Loucy (cell line): ENCODE data around the gene CNOT3.

Experiments used
- H2AFZ ChIP-seq: fragments of 200-600 bp; sonication (generic); 2 replicates; pipeline ENCODE4 v1.6.0; 2016; ENCODE audit warnings: antibody characterized with exemption, mild to moderate bottlenecking, low read length, moderate library complexity
- H3F3A ChIP-seq: fragments of 200-600 bp; 2 replicates; pipeline ENCODE4 v1.6.0; 2016; ENCODE audit warnings: antibody characterized with exemption, low read depth, mild to moderate bottlenecking
- H3K27me3 ChIP-seq: fragments of 200-600 bp; sonication (generic); 2 replicates; pipeline ENCODE4 v1.6.1; 2014; ENCODE audit warnings: low read length, mild to moderate bottlenecking; ENCODE audit not compliant: insufficient read depth, poor library complexity, severe bottlenecking
- H3K36me3 ChIP-seq: fragments of 200-600 bp; sonication (generic); 2 replicates; pipeline ENCODE4 v1.6.1; 2016; ENCODE audit warnings: low read length; ENCODE audit not compliant: insufficient read depth
- H3K4me1 ChIP-seq: fragments of 200-600 bp; sonication (generic); 2 replicates; pipeline ENCODE4 v1.5.1; 2014; ENCODE audit warnings: low read length, mild to moderate bottlenecking; ENCODE audit not compliant: insufficient read depth, poor library complexity, severe bottlenecking
- H3K4me2 ChIP-seq: fragments of 200-600 bp; sonication (generic); 2 replicates; pipeline ENCODE4 v1.6.0; 2014; ENCODE audit warnings: antibody characterized with exemption, low read length, low read depth, mild to moderate bottlenecking; ENCODE audit not compliant: poor library complexity, severe bottlenecking
- H3K4me3 ChIP-seq: fragments of 200-600 bp; sonication (generic); 2 replicates; pipeline ENCODE4 v1.5.1; 2014; ENCODE audit warnings: low read length, mild to moderate bottlenecking, mixed read lengths; ENCODE audit not compliant: poor library complexity, severe bottlenecking
- H3K79me2 ChIP-seq: fragments of 200-600 bp; sonication (generic); 2 replicates; pipeline ENCODE4 v1.6.1; 2014; ENCODE audit warnings: low read length; ENCODE audit not compliant: insufficient read depth
- H3K9ac ChIP-seq: fragments of 200-600 bp; sonication (generic); 2 replicates; pipeline ENCODE4 v1.6.0; 2014; ENCODE audit warnings: mild to moderate bottlenecking, low read depth, low read length, moderate library complexity; ENCODE audit not compliant: poor library complexity, severe bottlenecking
- H3K9me2 ChIP-seq: fragments of 200-600 bp; sonication (generic); replicated peaks from 2 replicates; pipeline ENCODE4 v1.6.1; 2016; ENCODE audit warnings: low read depth, low read length, mixed read lengths
- H3K9me3 ChIP-seq: fragments of 200-600 bp; sonication (generic); 2 replicates; pipeline ENCODE4 v1.6.1; 2014; ENCODE audit warnings: mild to moderate bottlenecking, antibody characterized with exemption, low read length, low read depth; ENCODE audit not compliant: insufficient read depth
- H4K20me1 ChIP-seq: fragments of 200-600 bp; sonication (generic); 2 replicates; pipeline ENCODE4 v1.6.0; 2014; ENCODE audit warnings: antibody characterized with exemption, low read length, mild to moderate bottlenecking; ENCODE audit not compliant: insufficient read depth, poor library complexity, severe bottlenecking
- EZH2phosphoT487 ChIP-seq: fragments of 200-600 bp; IDR thresholded peaks from 2 replicates; pipeline ENCODE4 v1.6.1; 2018; ENCODE audit warnings: antibody characterized with exemption, mild to moderate bottlenecking, moderate library complexity, borderline replicate concordance
- TF ChIP-seq, protein P1 (sequence below): fragments of 200-600 bp; sonication (generic); conservative IDR thresholded peaks from 2 replicates; pipeline ENCODE4 v1.5.1; 2014; ENCODE audit warnings: mild to moderate bottlenecking, antibody characterized with exemption, low read length

The CNOT3 gene

GRCh38 chr19:54178581-54179261 is 41.2 kb downstream of the CNOT3 start:
- no peak overlapping the region for H3K9ac ChIP-seq
- TF ChIP-seq EZH2phosphoT487, result no peak
- TF ChIP-seq, protein P1, sequence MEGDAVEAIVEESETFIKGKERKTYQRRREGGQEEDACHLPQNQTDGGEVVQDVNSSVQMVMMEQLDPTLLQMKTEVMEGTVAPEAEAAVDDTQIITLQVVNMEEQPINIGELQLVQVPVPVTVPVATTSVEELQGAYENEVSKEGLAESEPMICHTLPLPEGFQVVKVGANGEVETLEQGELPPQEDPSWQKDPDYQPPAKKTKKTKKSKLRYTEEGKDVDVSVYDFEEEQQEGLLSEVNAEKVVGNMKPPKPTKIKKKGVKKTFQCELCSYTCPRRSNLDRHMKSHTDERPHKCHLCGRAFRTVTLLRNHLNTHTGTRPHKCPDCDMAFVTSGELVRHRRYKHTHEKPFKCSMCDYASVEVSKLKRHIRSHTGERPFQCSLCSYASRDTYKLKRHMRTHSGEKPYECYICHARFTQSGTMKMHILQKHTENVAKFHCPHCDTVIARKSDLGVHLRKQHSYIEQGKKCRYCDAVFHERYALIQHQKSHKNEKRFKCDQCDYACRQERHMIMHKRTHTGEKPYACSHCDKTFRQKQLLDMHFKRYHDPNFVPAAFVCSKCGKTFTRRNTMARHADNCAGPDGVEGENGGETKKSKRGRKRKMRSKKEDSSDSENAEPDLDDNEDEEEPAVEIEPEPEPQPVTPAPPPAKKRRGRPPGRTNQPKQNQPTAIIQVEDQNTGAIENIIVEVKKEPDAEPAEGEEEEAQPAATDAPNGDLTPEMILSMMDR, result no peak
- H4K20me1 ChIP-seq, result peaks cover 4% of the 10 kb centered on the region
- H2AFZ ChIP-seq, result no peak overlapping the region
- H3K4me1 ChIP-seq, result no peaks in the 10 kb centered on the region
- H3K4me3 ChIP-seq, result no peak overlapping the region
- no peak overlapping the region for H3K4me2 ChIP-seq
- H3K9me2 ChIP-seq, result no peaks in the 10 kb centered on the region
- no peaks in the 10 kb centered on the region for H3K79me2 ChIP-seq
- no peaks in the 10 kb centered on the region for H3K27me3 ChIP-seq
- peaks cover 3% of the 10 kb centered on the region; the same call in 1 of the 2 replicates for H3K36me3 ChIP-seq
- no peaks in the 10 kb centered on the region for H3F3A ChIP-seq
- H3K9me3 ChIP-seq, result no peaks in the 10 kb centered on the region

DNA sequence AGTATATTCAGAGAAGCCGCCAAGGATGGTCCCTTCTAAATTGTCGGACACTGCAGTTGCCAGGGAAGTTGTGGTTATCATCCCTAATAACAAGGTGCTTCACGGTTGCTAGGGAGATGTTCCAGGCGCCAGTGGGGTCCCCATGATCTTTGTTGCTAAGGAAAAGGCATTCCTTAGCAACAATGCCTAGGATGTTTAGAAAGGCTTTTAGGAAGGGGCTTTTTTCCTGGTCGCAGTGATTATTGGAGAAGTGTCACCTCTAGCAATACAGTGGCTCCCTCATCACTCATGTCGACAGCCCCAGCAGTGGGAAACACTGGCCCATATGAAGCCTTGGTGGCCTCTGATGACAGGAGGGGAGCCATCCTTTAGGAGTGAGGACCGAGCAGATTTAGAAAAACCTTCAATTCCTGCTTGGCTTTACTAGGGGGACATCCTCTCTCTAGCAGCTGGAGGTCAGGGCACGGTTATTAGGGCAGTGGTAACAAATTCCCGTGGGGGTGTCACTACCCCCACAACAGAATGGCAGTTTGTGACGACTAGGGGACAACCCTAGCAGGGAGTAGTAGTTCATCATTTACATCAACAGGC is 41.8 kb downstream of the CNOT3 start:
- H3K9ac ChIP-seq, result no peak overlapping the region
- H3K9me3 ChIP-seq, result no peaks in the 10 kb centered on the region
- no peaks in the 10 kb centered on the region for H3K9me2 ChIP-seq
- H3F3A ChIP-seq, result no peaks in the 10 kb centered on the region
- H3K4me3 ChIP-seq, result no peak overlapping the region
- TF ChIP-seq EZH2phosphoT487, result no peak
- TF ChIP-seq, protein P1, result no peak
- no peaks in the 10 kb centered on the region for H3K79me2 ChIP-seq
- H3K4me2 ChIP-seq, result no peak overlapping the region
- H3K27me3 ChIP-seq, result no peaks in the 10 kb centered on the region
- no peak overlapping the region for H2AFZ ChIP-seq
- H3K36me3 ChIP-seq, result peaks cover 3% of the 10 kb centered on the region; the same call in 1 of the 2 replicates
- H3K4me1 ChIP-seq, result no peaks in the 10 kb centered on the region
- peaks cover 4% of the 10 kb centered on the region for H4K20me1 ChIP-seq

DNA sequence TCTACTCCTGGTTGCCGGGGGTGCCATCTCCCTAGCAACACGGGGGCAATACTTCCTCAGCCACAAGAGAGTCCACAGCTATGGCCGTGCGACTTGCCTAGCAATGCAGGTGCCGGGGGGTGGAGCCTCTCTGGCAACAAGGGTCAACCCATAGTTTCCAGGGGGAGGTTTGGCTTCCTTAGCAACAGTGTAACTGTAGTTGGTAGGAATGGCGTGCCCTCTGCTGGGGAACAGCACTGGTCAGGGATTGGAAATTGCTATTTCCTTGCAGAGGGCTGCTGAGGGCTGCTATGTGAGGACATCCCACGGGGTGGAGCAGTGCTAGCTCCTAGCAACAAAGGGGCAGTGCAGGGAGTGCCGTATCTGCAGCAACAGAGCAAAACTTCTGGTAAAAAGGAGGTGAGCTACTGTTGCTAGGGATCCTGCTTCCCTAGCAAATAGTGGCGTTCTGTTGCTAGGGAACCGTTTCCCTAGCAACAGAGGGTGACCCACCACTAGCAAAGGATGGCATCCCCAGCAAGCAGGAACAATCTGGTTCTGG is 42.4 kb downstream of the CNOT3 start:
- Histone ChIP-seq H4K20me1 (peaks cover 4% of the 10 kb centered on the region), H3K79me2 (no peaks in the 10 kb centered on the region)

More for the DNA sequence above, 42.4 kb downstream of the CNOT3 start:
- Histone ChIP-seq H3K9me3 (no peaks in the 10 kb centered on the region), H3K9ac (no peak overlapping the region), H3K4me2 (no peak overlapping the region), H3F3A (no peaks in the 10 kb centered on the region), H3K27me3 (no peaks in the 10 kb centered on the region), H3K9me2 (no peaks in the 10 kb centered on the region), H2AFZ (no peak overlapping the region), H3K36me3 (peaks cover 3% of the 10 kb centered on the region; the same call in 1 of the 2 replicates), H3K4me3 (no peak overlapping the region), H3K4me1 (no peaks in the 10 kb centered on the region)
- TF ChIP-seq EZH2phosphoT487, result no peak
- TF ChIP-seq, protein P1, result peak; percentile 25
